HG02870 (cell line): ENCODE results near the gene PSMD13.

Experiments
- ATAC-seq: cut with Tn5 transposase; IDR thresholded peaks from one replicate; pipeline ENCODE4 v1.9.1; 2021; ENCODE audit warnings: mild to moderate bottlenecking, moderate library complexity; ENCODE audit not compliant: unreplicated experiment

PSMD13 gene

GRCh38 chr11:297586-298405, 61.0 kb downstream of the PSMD13 start:
- ATAC-seq: no peak

DNA sequence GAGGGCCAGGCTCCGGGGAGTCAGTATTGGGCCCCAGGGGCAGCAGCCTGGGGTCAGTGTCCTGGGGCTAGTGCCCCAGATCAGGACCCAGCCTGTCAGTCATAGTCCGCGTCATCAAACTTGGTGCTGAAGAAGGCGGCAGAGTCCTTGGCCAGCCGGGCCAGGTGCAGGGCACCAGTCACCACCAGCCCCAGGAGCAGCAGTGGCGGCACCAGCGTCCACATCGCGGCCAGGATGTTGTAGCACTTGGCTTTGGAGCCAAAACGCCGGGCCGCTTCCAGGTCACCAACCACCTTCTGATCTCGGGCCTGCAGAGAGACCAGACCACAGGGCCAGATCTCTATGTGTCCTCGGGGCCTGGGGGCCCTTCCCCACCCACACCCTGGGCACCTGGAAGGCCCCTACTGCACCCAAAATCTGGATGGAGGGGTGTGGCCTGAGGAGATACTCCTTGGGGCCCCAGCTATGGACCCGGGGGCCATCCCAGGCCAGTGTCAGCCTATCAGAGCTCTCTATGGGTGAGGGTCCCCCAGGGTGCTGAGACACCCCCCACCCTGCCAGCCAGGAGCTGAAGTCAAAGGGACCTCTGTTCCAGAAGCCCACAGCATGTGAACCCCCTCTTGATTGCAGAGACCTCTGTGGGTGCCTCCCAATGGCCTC, 61.8 kb downstream of the PSMD13 start:
- no peak for ATAC-seq

DNA sequence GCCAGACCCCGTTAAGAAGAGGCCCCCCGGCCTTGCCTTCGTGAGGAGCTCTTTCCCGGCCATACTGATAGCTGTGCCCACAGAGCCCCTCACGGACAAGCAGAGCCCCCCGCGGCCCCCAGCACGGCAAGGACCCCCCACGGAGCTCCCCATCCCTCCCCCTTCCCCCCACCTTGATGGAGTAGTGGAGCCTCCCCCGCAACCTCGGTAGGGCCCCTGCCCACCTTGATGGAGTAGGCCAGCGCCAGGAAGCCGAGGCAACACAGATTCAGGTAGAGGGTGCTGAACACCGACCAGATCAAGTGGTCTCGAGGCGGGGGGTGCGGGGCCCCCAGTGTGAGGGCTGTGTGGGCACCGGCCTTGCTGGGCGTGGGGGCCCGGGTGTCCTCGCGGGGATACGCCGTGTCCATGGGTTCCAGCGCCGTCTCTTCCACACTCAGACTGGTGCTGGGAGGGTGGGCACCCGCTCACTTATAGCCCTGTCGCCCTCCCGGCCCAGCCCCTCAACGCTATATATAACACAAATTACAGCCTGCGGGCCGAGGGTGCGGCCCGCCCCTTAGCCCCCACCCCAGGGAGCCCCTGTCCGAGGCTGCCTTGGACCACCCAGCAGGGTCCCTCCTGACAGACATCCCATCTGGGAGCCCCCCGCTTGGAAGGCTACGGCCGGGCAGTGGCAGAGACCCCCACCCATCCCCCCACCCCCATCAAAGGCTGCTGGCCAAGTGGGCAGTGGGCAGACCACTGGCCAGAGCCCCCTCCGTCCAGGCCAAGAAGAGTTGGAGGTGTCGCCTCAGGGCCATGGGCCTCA, 62.5 kb downstream of the PSMD13 start, which contains the start of gene IFITM5:
Gene IFITM5 (minus strand): TSS at position 446 of the 811 bp plus-strand sequence. CDS start 36 bp downstream, at position 410.
- ATAC-seq: no peak

GRCh38 chr11:299951-300735, 63.4 kb downstream of the PSMD13 start:
- ATAC-seq: no peak
